Measurements from ENCODE around the gene TSPAN9. TPM values are rescaled to one million over a fixed set of nuclear protein-coding genes. Genes with fewer than 3 reads are reported as not detected.

Gene TSPAN9
- polyA plus RNA-seq, 1 experiment = 67.0 TPM

- no peak overlapping the region for H3K4me3 ChIP-seq (ENCODE audit: low read depth, low read length)
- H3K27me3 ChIP-seq (ENCODE audit: control insufficient read depth, insufficient read depth, low read length) = no peaks in the 10 kb centered on the region
- TF ChIP-seq, protein P1, sequence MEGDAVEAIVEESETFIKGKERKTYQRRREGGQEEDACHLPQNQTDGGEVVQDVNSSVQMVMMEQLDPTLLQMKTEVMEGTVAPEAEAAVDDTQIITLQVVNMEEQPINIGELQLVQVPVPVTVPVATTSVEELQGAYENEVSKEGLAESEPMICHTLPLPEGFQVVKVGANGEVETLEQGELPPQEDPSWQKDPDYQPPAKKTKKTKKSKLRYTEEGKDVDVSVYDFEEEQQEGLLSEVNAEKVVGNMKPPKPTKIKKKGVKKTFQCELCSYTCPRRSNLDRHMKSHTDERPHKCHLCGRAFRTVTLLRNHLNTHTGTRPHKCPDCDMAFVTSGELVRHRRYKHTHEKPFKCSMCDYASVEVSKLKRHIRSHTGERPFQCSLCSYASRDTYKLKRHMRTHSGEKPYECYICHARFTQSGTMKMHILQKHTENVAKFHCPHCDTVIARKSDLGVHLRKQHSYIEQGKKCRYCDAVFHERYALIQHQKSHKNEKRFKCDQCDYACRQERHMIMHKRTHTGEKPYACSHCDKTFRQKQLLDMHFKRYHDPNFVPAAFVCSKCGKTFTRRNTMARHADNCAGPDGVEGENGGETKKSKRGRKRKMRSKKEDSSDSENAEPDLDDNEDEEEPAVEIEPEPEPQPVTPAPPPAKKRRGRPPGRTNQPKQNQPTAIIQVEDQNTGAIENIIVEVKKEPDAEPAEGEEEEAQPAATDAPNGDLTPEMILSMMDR (IDR thresholded peaks at IDR 0.05; ENCODE audit: insufficient read depth, low read depth, low read length) = no peak
- DNase-seq (ENCODE audit: low read depth) = no peak
- POLR2A ChIA-PET = no interaction called here
- H3K36me3 ChIP-seq (ENCODE audit: control insufficient read depth, insufficient read depth, low read length) = no peaks in the 10 kb centered on the region
- CTCF ChIA-PET = no interaction called here
Measured at GRCh38 chr12:3107954-3108353, 30.8 kb downstream of the TSPAN9 start.

DNA sequence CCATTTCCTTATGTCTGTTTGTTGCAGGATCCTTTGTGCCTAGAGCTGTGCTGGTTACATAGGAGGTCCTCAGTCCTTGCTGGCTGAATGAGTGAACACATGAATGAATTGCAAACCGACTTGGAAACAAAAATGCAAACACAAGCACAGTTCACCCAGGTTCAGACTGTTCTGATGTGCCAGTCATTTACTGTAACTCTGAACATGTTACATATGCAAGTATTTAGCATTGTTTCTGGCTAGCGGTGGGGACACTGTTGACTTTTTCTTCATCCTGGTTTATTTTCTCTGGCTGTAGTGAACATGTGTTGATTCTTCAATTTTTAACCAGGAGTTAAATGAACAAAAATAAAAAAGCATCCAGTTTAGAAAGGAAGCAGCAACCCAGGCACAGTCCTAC lies 33.4 kb downstream of the TSPAN9 start:
- CTCF ChIA-PET = interaction anchor here (1.1 kb wide), 1 partner anchor 39 kb away, joined by 3 read pairs; no protein-coding TSS in a partner anchor
- Histone ChIP-seq H3K36me3 (ENCODE audit: control insufficient read depth, insufficient read depth, low read length) (no peaks in the 10 kb centered on the region), H3K4me3 (ENCODE audit: low read depth, low read length) (no peak overlapping the region), H3K27me3 (ENCODE audit: control insufficient read depth, insufficient read depth, low read length) (no peaks in the 10 kb centered on the region)
- POLR2A ChIA-PET = no interaction called here
- TF ChIP-seq, protein P1 (IDR thresholded peaks at IDR 0.05; ENCODE audit: insufficient read depth, low read depth, low read length) = no peak
- DNase-seq (ENCODE audit: low read depth) = no peak

GRCh38 chr12:3113671-3114325 lies 36.6 kb downstream of the TSPAN9 start:
- CTCF ChIA-PET = interaction anchor here (0.7 to 1.7 kb wide), 4 partner anchors 13 to 162 kb away, joined by 3 to 4 read pairs (median 3); no protein-coding TSS in a partner anchor
- POLR2A ChIA-PET = no interaction called here
- DNase-seq (ENCODE audit: low read depth) = no peak
- no peaks in the 10 kb centered on the region for H3K27me3 ChIP-seq (ENCODE audit: control insufficient read depth, insufficient read depth, low read length)
- TF ChIP-seq, protein P1 (IDR thresholded peaks at IDR 0.05; ENCODE audit: insufficient read depth, low read depth, low read length) = no peak
- H3K4me3 ChIP-seq (ENCODE audit: low read depth, low read length) = no peak overlapping the region
- no peaks in the 10 kb centered on the region for H3K36me3 ChIP-seq (ENCODE audit: control insufficient read depth, insufficient read depth, low read length)

GRCh38 chr12:3114671-3115070 lies 37.5 kb downstream of the TSPAN9 start:
- ChIA-PET POLR2A (no interaction called here), CTCF (interaction anchor here (1.1 to 1.7 kb wide), 3 partner anchors 22 to 161 kb away, joined by 3 read pairs; no protein-coding TSS in a partner anchor)
- TF ChIP-seq, protein P1 (IDR thresholded peaks at IDR 0.05; ENCODE audit: insufficient read depth, low read depth, low read length) = no peak
- H3K4me3 ChIP-seq (ENCODE audit: low read depth, low read length) = no peak overlapping the region
- no peaks in the 10 kb centered on the region for H3K36me3 ChIP-seq (ENCODE audit: control insufficient read depth, insufficient read depth, low read length)
- DNase-seq (ENCODE audit: low read depth) = no peak
- no peaks in the 10 kb centered on the region for H3K27me3 ChIP-seq (ENCODE audit: control insufficient read depth, insufficient read depth, low read length)

- TF ChIP-seq, protein P1 (IDR thresholded peaks at IDR 0.05; ENCODE audit: insufficient read depth, low read depth, low read length) = no peak
- ChIA-PET POLR2A (no interaction called here), CTCF (interaction anchor here (1.3 to 1.8 kb wide), 5 partner anchors 14 to 88 kb away, joined by 3 to 6 read pairs (median 3); no protein-coding TSS in a partner anchor)
- Histone ChIP-seq H3K4me3 (ENCODE audit: low read depth, low read length) (no peak overlapping the region), H3K27me3 (ENCODE audit: control insufficient read depth, insufficient read depth, low read length) (no peaks in the 10 kb centered on the region), H3K36me3 (ENCODE audit: control insufficient read depth, insufficient read depth, low read length) (no peaks in the 10 kb centered on the region)
- DNase-seq (ENCODE audit: low read depth) = no peak
Measured at GRCh38 chr12:3115078-3115477, 37.9 kb downstream of the TSPAN9 start.
